Mesendoderm (in vitro differentiated cells): ENCODE measurements around the gene MIA.
A peak's percentile ranks its signal among the peaks of the same experiment; 100 is the strongest.

Experiments
- DNase-seq: peaks from one replicate; pipeline ENCODE4 v3.0.0; 2013
- H2AK5ac ChIP-seq: 2 replicates; pipeline ENCODE4 v1.6.1; 2013; ENCODE audit warnings: low read length, inconsistent platforms
- H2BK120ac ChIP-seq: 2 replicates; pipeline ENCODE4 v1.6.1; 2013; ENCODE audit warnings: low read depth, mild to moderate bottlenecking, low read length, moderate library complexity, mixed read lengths
- H2BK15ac ChIP-seq: replicated peaks from 2 replicates; pipeline ENCODE4 v1.6.1; 2013; ENCODE audit warnings: low read depth, mild to moderate bottlenecking, moderate library complexity
- H2BK5ac ChIP-seq: 2 replicates; pipeline ENCODE4 v1.6.1; 2013; ENCODE audit warnings: low read length, inconsistent platforms
- H3K18ac ChIP-seq: 2 replicates; pipeline ENCODE4 v1.6.1; 2013; ENCODE audit warnings: mild to moderate bottlenecking, low read length, mixed read lengths
- H3K23ac ChIP-seq: one replicate; pipeline ENCODE4 v1.6.1; 2013; ENCODE audit warnings: low read length
- H3K27ac ChIP-seq: 2 replicates; pipeline ENCODE4 v1.5.1; 2013; ENCODE audit warnings: low read depth, mild to moderate bottlenecking, inconsistent platforms, low read length, moderate library complexity
- H3K27me3 ChIP-seq: 2 replicates; pipeline ENCODE4 v1.6.1; 2013; ENCODE audit warnings: low read length, control low read depth, mild to moderate bottlenecking, inconsistent platforms; ENCODE audit not compliant: insufficient read depth, poor library complexity
- H3K36me3 ChIP-seq: 2 replicates; pipeline ENCODE4 v1.6.1; 2013; ENCODE audit warnings: low read length, inconsistent platforms; ENCODE audit not compliant: control insufficient read depth, insufficient read depth
- H3K4ac ChIP-seq: one replicate; pipeline ENCODE4 v1.6.1; 2013; ENCODE audit warnings: low read depth, mild to moderate bottlenecking, low read length, moderate library complexity
- H3K4me1 ChIP-seq: 2 replicates; pipeline ENCODE4 v1.6.1; 2013; ENCODE audit warnings: low read depth, low read length, inconsistent platforms; ENCODE audit not compliant: control insufficient read depth
- H3K4me2 ChIP-seq: 2 replicates; pipeline ENCODE4 v1.6.1; 2013; ENCODE audit warnings: low read length
- H3K4me3 ChIP-seq: 2 replicates; pipeline ENCODE4 v1.5.1; 2013; ENCODE audit warnings: mild to moderate bottlenecking, low read length
- H3K56ac ChIP-seq: one replicate; pipeline ENCODE4 v1.6.1; 2013; ENCODE audit warnings: low read length
- H3K79me1 ChIP-seq: 2 replicates; pipeline ENCODE4 v1.6.1; 2013; ENCODE audit warnings: low read length, inconsistent platforms
- H3K79me2 ChIP-seq: 2 replicates; pipeline ENCODE4 v1.6.1; 2013; ENCODE audit warnings: mild to moderate bottlenecking, low read length; ENCODE audit not compliant: control insufficient read depth, insufficient read depth
- H3K9ac ChIP-seq: 2 replicates; pipeline ENCODE4 v1.6.1; 2013; ENCODE audit warnings: low read length, inconsistent platforms
- H4K5ac ChIP-seq: one replicate; pipeline ENCODE4 v1.6.1; 2013; ENCODE audit warnings: low read length
- H4K8ac ChIP-seq: one replicate; pipeline ENCODE4 v1.6.1; 2013; ENCODE audit warnings: low read depth, mild to moderate bottlenecking, control low read depth, low read length, moderate library complexity
- WGBS: extraction: QIAGEN DNeasy Blood & Tissue Kit; methylation state at CpG from one replicate; pipeline ENCODE4 v1.1.7; 2013; ENCODE audit warnings: low lambda C conversion rate, missing lambda C conversion rate; ENCODE audit not compliant: insufficient coverage; ENCODE audit errors: extremely low coverage; 5-methylcytosine and 5-hydroxymethylcytosine counted together

Gene MIA

GRCh38 chr19:40800339-40800996 is 25.1 kb downstream of the MIA start:
- Histone ChIP-seq H3K9ac (peak overlapping the region; percentile 97), H2BK5ac (no peak overlapping the region), H3K27ac (no peak overlapping the region), H3K4me3 (peak overlapping the region; percentile 90), H3K4me2 (peak overlapping the region; percentile 96), H4K8ac (no peak overlapping the region), H2BK120ac (no peak overlapping the region), H3K18ac (no peak overlapping the region), H2AK5ac (no peak overlapping the region), H3K79me2 (peaks cover 58% of the 10 kb centered on the region), H3K79me1 (peaks cover 23% of the 10 kb centered on the region), H3K27me3 (no peaks in the 10 kb centered on the region), H3K4me1 (peaks cover 3% of the 10 kb centered on the region), H2BK15ac (no peak overlapping the region), H3K56ac (peak overlapping the region; percentile 94), H4K5ac (no peak overlapping the region), H3K36me3 (peaks cover 2% of the 10 kb centered on the region), H3K23ac (peak overlapping the region; percentile 86), H3K4ac (no peak overlapping the region)
- no peak for DNase-seq
- WGBS: no CpG with 5 or more reads among the region's 27 CpGs

- peaks cover 60% of the 10 kb centered on the region for H3K79me2 ChIP-seq
- no peak for DNase-seq
- peaks cover 3% of the 10 kb centered on the region for H3K4me1 ChIP-seq
- no peak overlapping the region for H3K27ac ChIP-seq
- H2BK5ac ChIP-seq: no peak overlapping the region
- no peak overlapping the region for H2BK15ac ChIP-seq
- H4K5ac ChIP-seq: no peak overlapping the region
- peak overlapping the region; percentile 97 for H3K9ac ChIP-seq
- H3K4me3 ChIP-seq: no peak overlapping the region
- peak overlapping the region; percentile 86 for H3K23ac ChIP-seq
- H3K56ac ChIP-seq: peak overlapping the region; percentile 46
- no peak overlapping the region for H3K4ac ChIP-seq
- H3K79me1 ChIP-seq: peaks cover 26% of the 10 kb centered on the region
- no peak overlapping the region for H2BK120ac ChIP-seq
- H3K27me3 ChIP-seq: no peaks in the 10 kb centered on the region
- no CpG with 5 or more reads among the region's 27 CpGs for WGBS
- no peak overlapping the region for H4K8ac ChIP-seq
- peaks cover 2% of the 10 kb centered on the region for H3K36me3 ChIP-seq
- H3K4me2 ChIP-seq: peak overlapping the region; percentile 1
- H3K18ac ChIP-seq: no peak overlapping the region
- H2AK5ac ChIP-seq: no peak overlapping the region
These were observed 25.7 kb downstream of the MIA start for GRCh38 chr19:40800997-40801377.

- no peak for DNase-seq
- Histone ChIP-seq H3K4me2 (peak overlapping the region; percentile 1), H2AK5ac (no peak overlapping the region), H3K56ac (peak overlapping the region; percentile 69), H3K36me3 (peaks cover 2% of the 10 kb centered on the region), H3K27me3 (no peaks in the 10 kb centered on the region), H3K79me2 (peaks cover 60% of the 10 kb centered on the region), H3K4me3 (no peak overlapping the region), H4K8ac (no peak overlapping the region), H3K27ac (no peak overlapping the region), H3K9ac (peak overlapping the region; percentile 97), H3K4ac (no peak overlapping the region), H4K5ac (no peak overlapping the region), H2BK15ac (no peak overlapping the region), H3K79me1 (peaks cover 26% of the 10 kb centered on the region), H2BK5ac (no peak overlapping the region), H3K23ac (no peak overlapping the region), H2BK120ac (no peak overlapping the region), H3K18ac (no peak overlapping the region), H3K4me1 (peaks cover 8% of the 10 kb centered on the region)
- WGBS: no CpG with 5 or more reads among the region's 13 CpGs
These were observed 26.3 kb downstream of the MIA start for GRCh38 chr19:40801426-40802299.

- H2BK5ac ChIP-seq: no peak overlapping the region
- peaks cover 63% of the 10 kb centered on the region for H3K79me2 ChIP-seq
- H3K18ac ChIP-seq: no peak overlapping the region
- peaks cover 31% of the 10 kb centered on the region for H3K79me1 ChIP-seq
- H3K23ac ChIP-seq: no peak overlapping the region
- no peak overlapping the region for H2BK120ac ChIP-seq
- H3K56ac ChIP-seq: peak overlapping the region; percentile 69
- peak overlapping the region; percentile 8 for H3K9ac ChIP-seq
- peaks cover 3% of the 10 kb centered on the region for H3K36me3 ChIP-seq
- H4K8ac ChIP-seq: no peak overlapping the region
- H3K4me2 ChIP-seq: no peak overlapping the region
- no peak overlapping the region for H3K4me3 ChIP-seq
- no CpG with 5 or more reads among the region's 11 CpGs for WGBS
- no peak overlapping the region for H3K4ac ChIP-seq
- no peak for DNase-seq
- no peak overlapping the region for H2AK5ac ChIP-seq
- H3K4me1 ChIP-seq: peaks cover 8% of the 10 kb centered on the region
- no peak overlapping the region for H2BK15ac ChIP-seq
- H3K27ac ChIP-seq: no peak overlapping the region
- H4K5ac ChIP-seq: no peak overlapping the region
- no peaks in the 10 kb centered on the region for H3K27me3 ChIP-seq
These were observed 27.2 kb downstream of the MIA start for GRCh38 chr19:40802300-40803169.

- H4K8ac ChIP-seq: no peak overlapping the region
- H3K18ac ChIP-seq: no peak overlapping the region
- H3K79me1 ChIP-seq: peaks cover 35% of the 10 kb centered on the region
- H3K27ac ChIP-seq: no peak overlapping the region
- H3K4me2 ChIP-seq: no peak overlapping the region
- no peak overlapping the region for H3K4ac ChIP-seq
- no peak for DNase-seq
- no peak overlapping the region for H2BK15ac ChIP-seq
- H4K5ac ChIP-seq: no peak overlapping the region
- H3K79me2 ChIP-seq: peaks cover 63% of the 10 kb centered on the region
- H2AK5ac ChIP-seq: no peak overlapping the region
- no peak overlapping the region for H2BK120ac ChIP-seq
- peaks cover 6% of the 10 kb centered on the region for H3K36me3 ChIP-seq
- H3K56ac ChIP-seq: no peak overlapping the region
- no peaks in the 10 kb centered on the region for H3K27me3 ChIP-seq
- H3K23ac ChIP-seq: no peak overlapping the region
- H3K4me1 ChIP-seq: peaks cover 8% of the 10 kb centered on the region
- H3K4me3 ChIP-seq: no peak overlapping the region
- WGBS: no CpG with 5 or more reads among the region's 9 CpGs
- no peak overlapping the region for H2BK5ac ChIP-seq
- peak overlapping the region; percentile 8 for H3K9ac ChIP-seq
These were observed 28.0 kb downstream of the MIA start for GRCh38 chr19:40803170-40803856.
